Hepatocyte (in vitro differentiated cells): ENCODE results near the gene ANKRD52. TPM values are rescaled to one million over a fixed set of nuclear protein-coding genes. Genes with fewer than 3 reads are reported as not detected.
"Not testable (repeated sequence)": the region's sequence is repeated elsewhere in the genome, so short reads cannot be mapped to it uniquely, and the experiment has no call there.

ENCODE experiments used
- DNase-seq: peaks from one replicate; pipeline ENCODE4 v3.0.0-alpha.2; 2016; ENCODE audit warnings: low spot score
- H2AFZ ChIP-seq: fragments of 200-600 bp; sonication (generic); 2 replicates; pipeline ENCODE4 v1.6.0; 2016; ENCODE audit warnings: antibody characterized with exemption, mild to moderate bottlenecking
- H3K27ac ChIP-seq: fragments of 200-600 bp; sonication (generic); 2 replicates; pipeline ENCODE4 v1.5.1; 2016; ENCODE audit warnings: mild to moderate bottlenecking
- H3K27me3 ChIP-seq: fragments of 200-600 bp; sonication (generic); 2 replicates; pipeline ENCODE4 v1.6.1; 2016
- H3K36me3 ChIP-seq: fragments of 200-600 bp; sonication (generic); replicated peaks from 2 replicates; pipeline ENCODE4 v1.5.1; 2016; ENCODE audit warnings: low read depth; ENCODE audit not compliant: insufficient read depth
- H3K4me1 ChIP-seq: fragments of 200-600 bp; sonication (generic); 2 replicates; pipeline ENCODE4 v1.5.1; 2016; ENCODE audit warnings: mild to moderate bottlenecking, moderate library complexity; ENCODE audit not compliant: insufficient read depth
- H3K4me2 ChIP-seq: fragments of 200-600 bp; sonication (generic); 2 replicates; pipeline ENCODE4 v1.6.0; 2016
- H3K4me3 ChIP-seq: fragments of 200-600 bp; sonication (generic); 2 replicates; pipeline ENCODE4 v1.5.1; 2016; ENCODE audit warnings: mild to moderate bottlenecking
- H3K79me2 ChIP-seq: fragments of 200-600 bp; sonication (generic); 2 replicates; pipeline ENCODE4 v1.6.0; 2017; ENCODE audit warnings: mild to moderate bottlenecking
- H3K9me2 ChIP-seq: fragments of 200-600 bp; sonication (generic); replicated peaks from 2 replicates; pipeline ENCODE4 v1.6.0; 2017; ENCODE audit warnings: mild to moderate bottlenecking; ENCODE audit not compliant: insufficient read depth
- H3K9me3 ChIP-seq: fragments of 200-600 bp; sonication (generic); 2 replicates; pipeline ENCODE4 v1.5.1; 2016; ENCODE audit warnings: low read depth, mild to moderate bottlenecking
- H4K20me1 ChIP-seq: fragments of 200-600 bp; sonication (generic); 2 replicates; pipeline ENCODE4 v1.6.0; 2016; ENCODE audit warnings: mild to moderate bottlenecking; ENCODE audit not compliant: insufficient read depth, poor library complexity, severe bottlenecking
- EZH2 ChIP-seq: fragments of 200-600 bp; sonication (generic); IDR thresholded peaks from 2 replicates; pipeline ENCODE4 v1.6.1; 2016; ENCODE audit warnings: antibody characterized with exemption, mild to moderate bottlenecking, borderline replicate concordance
- EZH2phosphoT487 ChIP-seq: fragments of 200-600 bp; sonication (generic); IDR thresholded peaks from one replicate; pipeline ENCODE4 v1.6.1; 2018; ENCODE audit warnings: antibody characterized with exemption, mild to moderate bottlenecking, low read depth, moderate library complexity; ENCODE audit not compliant: unreplicated experiment, severe bottlenecking
- WGBS: methylation state at CpG from one replicate; pipeline ENCODE4 v1.1.6; 2016; ENCODE audit warnings: low lambda C conversion rate; ENCODE audit errors: missing lambda C conversion rate; 5-methylcytosine and 5-hydroxymethylcytosine counted together
- polyA plus RNA-seq: library from polyadenylated mRNA; unstranded; fragments of >200 nt; fragmentation: Nextera tagmentation; extraction: Ambion mirVana; gene quantifications from 2 replicates; pipeline ENCODE4 v1.2.1, GENCODE V29; 2016
- total RNA-seq: library from RNA; depleted of rRNA; stranded (reverse); fragments of >200 nt; gene quantifications from 2 replicates; pipeline ENCODE4 v1.2.3, GENCODE V29; 2014
- TF ChIP-seq, protein P1 (sequence below): fragments of 200-600 bp; sonication (generic); IDR thresholded peaks from 2 replicates; pipeline ENCODE4 v1.5.1; 2016; ENCODE audit warnings: antibody characterized with exemption, mild to moderate bottlenecking; ENCODE audit not compliant: poor library complexity

ANKRD52 gene
- total and polyA plus RNA-seq, 2 experiments from 2014 or later, result 23.3 to 37.2 TPM

DNA sequence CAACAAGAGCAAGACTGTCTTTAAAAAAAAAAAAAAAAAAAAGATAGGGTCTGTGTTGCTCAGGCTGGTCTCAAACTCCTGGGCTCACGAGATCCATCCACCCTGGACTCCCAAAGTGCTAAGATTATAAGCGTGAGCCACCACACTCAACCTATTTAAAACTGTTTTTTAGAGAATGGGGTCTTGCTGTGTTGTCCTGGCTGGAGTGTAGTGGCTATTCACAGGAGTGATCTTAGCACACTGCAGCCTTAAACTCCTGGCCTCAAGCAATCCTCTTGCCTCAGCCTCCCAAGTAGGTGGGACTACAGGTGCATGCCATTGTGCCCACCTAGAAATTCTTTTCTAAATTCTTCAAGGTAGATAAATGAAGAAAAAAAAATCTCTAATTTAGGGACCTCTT is 16.1 kb upstream of the ANKRD52 start:
- TF ChIP-seq, protein P1, sequence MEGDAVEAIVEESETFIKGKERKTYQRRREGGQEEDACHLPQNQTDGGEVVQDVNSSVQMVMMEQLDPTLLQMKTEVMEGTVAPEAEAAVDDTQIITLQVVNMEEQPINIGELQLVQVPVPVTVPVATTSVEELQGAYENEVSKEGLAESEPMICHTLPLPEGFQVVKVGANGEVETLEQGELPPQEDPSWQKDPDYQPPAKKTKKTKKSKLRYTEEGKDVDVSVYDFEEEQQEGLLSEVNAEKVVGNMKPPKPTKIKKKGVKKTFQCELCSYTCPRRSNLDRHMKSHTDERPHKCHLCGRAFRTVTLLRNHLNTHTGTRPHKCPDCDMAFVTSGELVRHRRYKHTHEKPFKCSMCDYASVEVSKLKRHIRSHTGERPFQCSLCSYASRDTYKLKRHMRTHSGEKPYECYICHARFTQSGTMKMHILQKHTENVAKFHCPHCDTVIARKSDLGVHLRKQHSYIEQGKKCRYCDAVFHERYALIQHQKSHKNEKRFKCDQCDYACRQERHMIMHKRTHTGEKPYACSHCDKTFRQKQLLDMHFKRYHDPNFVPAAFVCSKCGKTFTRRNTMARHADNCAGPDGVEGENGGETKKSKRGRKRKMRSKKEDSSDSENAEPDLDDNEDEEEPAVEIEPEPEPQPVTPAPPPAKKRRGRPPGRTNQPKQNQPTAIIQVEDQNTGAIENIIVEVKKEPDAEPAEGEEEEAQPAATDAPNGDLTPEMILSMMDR, result no peak
- TF ChIP-seq EZH2 (no peak), EZH2phosphoT487 (no peak)
- no peak for DNase-seq
- 98% methylated on average over 2 of the region's 2 CpGs for WGBS
- no peak overlapping the region for H2AFZ ChIP-seq
- H3K79me2 ChIP-seq, result no peaks in the 10 kb centered on the region
- no peaks in the 10 kb centered on the region for H3K9me2 ChIP-seq
- H3K4me3 ChIP-seq, result no peak overlapping the region
- H3K4me1 ChIP-seq, result no peaks in the 10 kb centered on the region
- no peak overlapping the region for H3K27ac ChIP-seq
- H3K4me2 ChIP-seq, result no peak overlapping the region
- no peaks in the 10 kb centered on the region for H3K9me3 ChIP-seq
- H3K27me3 ChIP-seq, result no peaks in the 10 kb centered on the region
- no peaks in the 10 kb centered on the region for H4K20me1 ChIP-seq
- peaks cover 3% of the 10 kb centered on the region for H3K36me3 ChIP-seq

DNA sequence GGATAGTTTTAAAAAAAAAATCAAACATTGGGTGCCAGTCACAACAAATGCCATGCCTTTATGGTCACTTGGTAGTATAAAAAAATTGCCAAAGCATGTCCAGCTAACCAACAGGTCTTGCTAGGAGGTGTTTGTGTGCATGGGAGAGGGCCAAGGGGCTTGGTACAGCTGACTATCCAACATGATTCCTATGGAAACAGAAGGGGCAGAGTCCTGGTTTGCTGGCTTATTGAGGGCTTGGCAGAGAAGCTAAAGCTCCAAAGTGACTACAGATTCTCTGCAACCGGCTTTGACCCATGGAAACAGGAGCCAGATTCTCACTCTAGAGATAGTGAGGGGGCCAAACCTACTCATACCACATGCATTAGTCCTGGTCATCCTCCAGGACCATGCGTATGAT is 14.3 kb upstream of the ANKRD52 start:
- not testable (repeated sequence) for H3K4me2 ChIP-seq, DNase-seq, H4K20me1 ChIP-seq, H3K27ac ChIP-seq, H3K27me3 ChIP-seq, H3K9me3 ChIP-seq, H2AFZ ChIP-seq, H3K79me2 ChIP-seq, H3K9me2 ChIP-seq, H3K4me3 ChIP-seq, H3K36me3 ChIP-seq, H3K4me1 ChIP-seq
- WGBS, result 96% methylated on average over 2 of the region's 2 CpGs

DNA sequence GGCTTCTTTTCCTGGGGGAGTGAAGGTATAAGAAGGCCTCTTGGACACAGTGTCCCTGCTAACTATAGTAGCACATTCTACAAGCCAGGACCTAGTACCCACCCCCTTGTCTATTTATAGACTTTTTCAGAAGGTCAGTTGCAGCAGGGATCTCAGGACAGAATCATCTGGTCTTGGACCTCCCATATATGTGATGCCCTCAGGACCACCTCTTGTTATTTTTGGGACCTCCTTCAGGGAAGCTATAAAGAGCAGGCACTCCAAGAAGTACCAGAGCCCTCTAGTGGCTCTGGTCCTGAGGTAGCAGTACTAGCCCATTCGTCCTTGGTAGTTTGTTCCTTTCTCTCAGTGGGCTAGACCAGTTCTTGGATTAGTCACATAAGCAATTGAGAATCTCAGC is 12.8 kb upstream of the ANKRD52 start:
- Histone ChIP-seq H3K27ac (no peak overlapping the region), H3K4me3 (no peak overlapping the region), H3K27me3 (no peaks in the 10 kb centered on the region), H3K4me2 (no peak overlapping the region), H3K9me3 (no peaks in the 10 kb centered on the region), H3K36me3 (peaks cover 3% of the 10 kb centered on the region), H3K9me2 (no peaks in the 10 kb centered on the region), H2AFZ (no peak overlapping the region), H3K79me2 (no peaks in the 10 kb centered on the region), H4K20me1 (no peaks in the 10 kb centered on the region), H3K4me1 (peaks cover 4% of the 10 kb centered on the region)
- 42% methylated on average over 1 of the region's 1 CpG for WGBS
- TF ChIP-seq, protein P1, result peak; percentile 46
- TF ChIP-seq EZH2, result no peak
- TF ChIP-seq EZH2phosphoT487, result no peak
- peak; percentile 34 for DNase-seq

DNA sequence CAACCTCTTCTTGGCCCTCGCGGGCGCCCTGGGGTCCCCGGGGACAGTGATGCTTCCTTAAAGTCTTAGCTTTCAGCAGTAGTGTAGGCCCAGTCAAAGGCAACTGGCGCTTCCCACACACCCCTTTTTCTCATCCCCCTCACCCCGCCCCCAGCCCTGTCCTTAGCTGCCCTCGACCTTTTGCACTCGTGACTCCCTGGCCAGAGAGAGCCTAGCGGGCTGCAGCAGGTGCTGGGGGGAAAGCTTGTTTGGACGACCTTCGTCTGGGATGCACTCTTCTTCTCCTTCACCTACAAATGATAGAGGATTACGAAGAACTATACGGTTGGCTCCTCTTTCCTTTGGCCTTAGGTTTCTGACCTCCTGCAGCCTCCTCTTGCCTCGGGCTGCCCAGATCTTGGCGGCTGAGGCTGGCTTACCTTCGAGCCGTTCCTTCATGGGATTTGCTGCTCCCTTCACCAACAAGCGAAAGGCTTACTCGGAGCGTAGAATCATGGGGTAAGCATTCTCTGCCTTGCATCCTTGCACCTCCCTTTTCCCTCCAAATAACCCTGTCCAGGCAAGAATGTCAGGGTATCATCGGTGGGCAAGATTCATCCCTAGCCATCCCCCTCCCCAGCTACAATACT is 9.4 kb upstream of the ANKRD52 start:
- no peaks in the 10 kb centered on the region for H3K9me3 ChIP-seq
- 27% methylated on average over 18 of the region's 21 CpGs for WGBS
- peak; percentile 37 for DNase-seq
- TF ChIP-seq EZH2phosphoT487 (no peak), EZH2 (no peak)
- TF ChIP-seq, protein P1, result no peak
- no peaks in the 10 kb centered on the region for H3K9me2 ChIP-seq
- H3K4me3 ChIP-seq, result peak overlapping the region; percentile 94
- H3K36me3 ChIP-seq, result no peaks in the 10 kb centered on the region
- H3K79me2 ChIP-seq, result no peaks in the 10 kb centered on the region
- peak overlapping the region; percentile 91 for H3K4me2 ChIP-seq
- H3K27me3 ChIP-seq, result no peaks in the 10 kb centered on the region
- H4K20me1 ChIP-seq, result no peaks in the 10 kb centered on the region
- peak overlapping the region; percentile 99 for H3K27ac ChIP-seq
- H2AFZ ChIP-seq, result peak overlapping the region; percentile 98
- H3K4me1 ChIP-seq, result peaks cover 5% of the 10 kb centered on the region
